Calu3 (cell line): ENCODE data around the gene COL6A3. TPM values are rescaled to one million over a fixed set of nuclear protein-coding genes. Genes with fewer than 3 reads are reported as not detected.

Source experiments
- BruUV-seq: library from RNA; stranded (reverse); fragments of 400-500 nt; replicated peaks from 2 replicates; lab custom pipeline; 2021; lab: Mats Ljungman, UMichigan
- CTCF ChIA-PET: fragments of 300-600 bp; sonication (Branson Sonifier 250); formaldehyde crosslinking; loops from one replicate; lab custom pipeline; 2022; ENCODE audit warnings: antibody characterized with exemption; lab: Charles Lee
- DNase-seq: peaks from one replicate; pipeline ENCODE4 v3.0.0; 2022
- H3K27ac Mint-ChIP-seq: one replicate; pipeline ENCODE4 v1.8.0; 2022; ENCODE audit warnings: mixed read lengths; ENCODE audit not compliant: unreplicated experiment
- H3K27me3 Mint-ChIP-seq: one replicate; pipeline ENCODE4 v1.8.0; 2022; ENCODE audit warnings: mixed read lengths; ENCODE audit not compliant: unreplicated experiment
- H3K36me3 Mint-ChIP-seq: one replicate; pipeline ENCODE4 v1.8.0; 2022; ENCODE audit warnings: mild to moderate bottlenecking, moderate library complexity, mixed read lengths; ENCODE audit not compliant: insufficient read depth, unreplicated experiment
- H3K4me1 Mint-ChIP-seq: one replicate; pipeline ENCODE4 v1.8.0; 2022; ENCODE audit warnings: mild to moderate bottlenecking, low read depth, mixed read lengths; ENCODE audit not compliant: unreplicated experiment
- H3K4me3 Mint-ChIP-seq: one replicate; pipeline ENCODE4 v1.8.0; 2022; ENCODE audit warnings: mild to moderate bottlenecking, low read depth, moderate library complexity, mixed read lengths; ENCODE audit not compliant: unreplicated experiment
- H3K9me3 Mint-ChIP-seq: one replicate; pipeline ENCODE4 v1.8.0; 2022; ENCODE audit warnings: low read depth, mixed read lengths; ENCODE audit not compliant: unreplicated experiment
- CTCF ChIP-seq: fragments of 200-600 bp; IDR thresholded peaks from one replicate; pipeline ENCODE4 v1.8.0; 2022; ENCODE audit warnings: antibody characterized with exemption; ENCODE audit not compliant: unreplicated experiment
- intact Hi-C: fragments of 100-400 bp; cut with micrococcal nuclease; formaldehyde crosslinking; loops from one replicate; pipeline ENCODE4 v1.10.0; 2022; ENCODE audit not compliant: unreplicated experiment
- total RNA-seq: library from RNA; stranded (reverse); gene quantifications from 2 replicates; pipeline ENCODE4 v1.2.3, GENCODE V29; 2022

COL6A3 gene
- total RNA-seq, 1 experiment from 2014 or later = 0.07 TPM

- Mint-ChIP-seq H3K9me3 (no peaks in the 10 kb centered on the region), H3K36me3 (peaks cover 4% of the 10 kb centered on the region), H3K4me3 (no peak overlapping the region), H3K27ac (no peak overlapping the region), H3K4me1 (peaks cover 19% of the 10 kb centered on the region), H3K27me3 (peaks cover 92% of the 10 kb centered on the region)
- CTCF ChIA-PET = interaction anchor here (0.6 to 2.0 kb wide), 8 partner anchors 9 to 257 kb away, joined by 3 to 28 read pairs (median 6); no protein-coding TSS in a partner anchor
- intact Hi-C loops = loop anchor here (5.0 kb wide), 1 partner anchor 150 kb away; no protein-coding TSS in a partner anchor
- DNase-seq = no peak
- TF ChIP-seq CTCF = no peak
- no TSS peak for BruUV-seq
These were observed 8.3 kb upstream of the COL6A3 start for GRCh38 chr2:237422309-237422708.

- Mint-ChIP-seq H3K4me3 (peak overlapping the region; percentile 31), H3K27ac (no peak overlapping the region), H3K9me3 (no peaks in the 10 kb centered on the region), H3K36me3 (peaks cover 4% of the 10 kb centered on the region), H3K4me1 (peaks cover 19% of the 10 kb centered on the region), H3K27me3 (peaks cover 92% of the 10 kb centered on the region)
- CTCF ChIA-PET = interaction anchor here (0.6 to 2.0 kb wide), 14 partner anchors 9 to 268 kb away, joined by 3 to 28 read pairs (median 4); no protein-coding TSS in a partner anchor
- intact Hi-C loops = loop anchor here (5.0 kb wide), 1 partner anchor 151 kb away; no protein-coding TSS in a partner anchor
- BruUV-seq = no TSS peak
- peak; percentile 60 for TF ChIP-seq CTCF
- DNase-seq = peak; percentile 82
These were observed 7.7 kb upstream of the COL6A3 start for GRCh38 chr2:237421542-237422116.

GRCh38 chr2:237418300-237418699 lies 4.3 kb upstream of the COL6A3 start:
- Mint-ChIP-seq H3K4me1 (peaks cover 10% of the 10 kb centered on the region), H3K4me3 (no peak overlapping the region), H3K9me3 (no peaks in the 10 kb centered on the region), H3K36me3 (peaks cover 4% of the 10 kb centered on the region), H3K27ac (no peak overlapping the region), H3K27me3 (peaks cover 100% of the 10 kb centered on the region)
- no TSS peak for BruUV-seq
- DNase-seq = no peak
- no peak for TF ChIP-seq CTCF
- CTCF ChIA-PET = no interaction called here
- intact Hi-C loops = no loop called here

- no peak for DNase-seq
- H3K4me3 Mint-ChIP-seq = no peak overlapping the region
- no peaks in the 10 kb centered on the region for H3K36me3 Mint-ChIP-seq
- H3K27me3 Mint-ChIP-seq = peaks cover 82% of the 10 kb centered on the region
- H3K4me1 Mint-ChIP-seq = no peaks in the 10 kb centered on the region
- H3K27ac Mint-ChIP-seq = no peak overlapping the region
- BruUV-seq = no TSS peak
- no peak for TF ChIP-seq CTCF
- CTCF ChIA-PET = interaction anchor here (1.7 kb wide), 1 partner anchor 8 kb away, joined by 4 read pairs; no protein-coding TSS in a partner anchor
- intact Hi-C loops = loop anchor here (5.0 kb wide), 1 partner anchor 261 kb away; no protein-coding TSS in a partner anchor
- H3K9me3 Mint-ChIP-seq = no peaks in the 10 kb centered on the region
These were observed 782 bp downstream of the COL6A3 start for GRCh38 chr2:237412988-237413776.
